ENCODE measurements around the gene CEP112.

- TF ChIP-seq CTCF (IDR thresholded peaks at IDR 0.05) (no peak), POLR2AphosphoS5 (IDR thresholded peaks at IDR 0.05; ENCODE audit: low read depth, low read length) (no peak), SIN3A (IDR thresholded peaks at IDR 0.05; ENCODE audit: borderline replicate concordance, insufficient read depth, low read depth, low read length) (no peak)
- TF ChIP-seq, protein P1, sequence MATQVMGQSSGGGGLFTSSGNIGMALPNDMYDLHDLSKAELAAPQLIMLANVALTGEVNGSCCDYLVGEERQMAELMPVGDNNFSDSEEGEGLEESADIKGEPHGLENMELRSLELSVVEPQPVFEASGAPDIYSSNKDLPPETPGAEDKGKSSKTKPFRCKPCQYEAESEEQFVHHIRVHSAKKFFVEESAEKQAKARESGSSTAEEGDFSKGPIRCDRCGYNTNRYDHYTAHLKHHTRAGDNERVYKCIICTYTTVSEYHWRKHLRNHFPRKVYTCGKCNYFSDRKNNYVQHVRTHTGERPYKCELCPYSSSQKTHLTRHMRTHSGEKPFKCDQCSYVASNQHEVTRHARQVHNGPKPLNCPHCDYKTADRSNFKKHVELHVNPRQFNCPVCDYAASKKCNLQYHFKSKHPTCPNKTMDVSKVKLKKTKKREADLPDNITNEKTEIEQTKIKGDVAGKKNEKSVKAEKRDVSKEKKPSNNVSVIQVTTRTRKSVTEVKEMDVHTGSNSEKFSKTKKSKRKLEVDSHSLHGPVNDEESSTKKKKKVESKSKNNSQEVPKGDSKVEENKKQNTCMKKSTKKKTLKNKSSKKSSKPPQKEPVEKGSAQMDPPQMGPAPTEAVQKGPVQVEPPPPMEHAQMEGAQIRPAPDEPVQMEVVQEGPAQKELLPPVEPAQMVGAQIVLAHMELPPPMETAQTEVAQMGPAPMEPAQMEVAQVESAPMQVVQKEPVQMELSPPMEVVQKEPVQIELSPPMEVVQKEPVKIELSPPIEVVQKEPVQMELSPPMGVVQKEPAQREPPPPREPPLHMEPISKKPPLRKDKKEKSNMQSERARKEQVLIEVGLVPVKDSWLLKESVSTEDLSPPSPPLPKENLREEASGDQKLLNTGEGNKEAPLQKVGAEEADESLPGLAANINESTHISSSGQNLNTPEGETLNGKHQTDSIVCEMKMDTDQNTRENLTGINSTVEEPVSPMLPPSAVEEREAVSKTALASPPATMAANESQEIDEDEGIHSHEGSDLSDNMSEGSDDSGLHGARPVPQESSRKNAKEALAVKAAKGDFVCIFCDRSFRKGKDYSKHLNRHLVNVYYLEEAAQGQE (IDR thresholded peaks at IDR 0.05; ENCODE audit: insufficient read depth in 1 of 2, low read depth in 2 of 2, low read length in 1 of 2): no peak
These were observed 487.2 kb downstream of the CEP112 start for GRCh38 chr17:65704731-65705130.
